K562 (cell line): ENCODE results near the gene NBR1. TPM values are rescaled to one million over a fixed set of nuclear protein-coding genes. Genes with fewer than 3 reads are reported as not detected.
A peak's percentile ranks its signal among the peaks of the same experiment; 100 is the strongest.

Experiments used
- ATAC-seq: fragments of 200-7000 bp; cut with Tn5 transposase; 3 replicates; pipeline ENCODE4 v1.9.1; 2020; ENCODE audit warnings: moderate library complexity
- BruUV-seq: library from RNA; stranded (reverse); fragments of 400-500 nt; replicated peaks from 2 replicates; lab custom pipeline; 2021; lab: Mats Ljungman, UMichigan
- CTCF ChIA-PET: fragments of 300-600 bp; formaldehyde crosslinking; extraction: SDS; loops from one replicate; lab custom pipeline; 2021; ENCODE audit warnings: low intra/inter-chr PET ratio; lab: Yijun Ruan, JAX
- POLR2A ChIA-PET: fragments of 300-600, 350-650 bp; sonication (Branson Sonifier 250); formaldehyde crosslinking; extraction: SDS; loops from one replicate; lab custom pipeline; 2021; ENCODE audit warnings: antibody characterized with exemption, inconsistent platforms; lab: Yijun Ruan, JAX
- DNase-seq, 4 experiments: peaks; one replicate each; pipeline versions ENCODE4 v3.0.0 to v3.0.0-alpha.2; 2011 to 2018; ENCODE audit warnings: low spot score in 3 of 4, mixed read lengths in 3 of 4; ENCODE audit errors: extremely low read depth in 1 of 4
- FAIRE-seq: peaks from 2 replicates; lab custom pipeline; 2011; peaks lifted over from hg19 to GRCh38; lab: Jason Lieb, UNC
- H2AFZ ChIP-seq: 2 replicates; pipeline ENCODE4 v1.6.0; 2011; ENCODE audit warnings: low read depth, low read length, control low read depth, inconsistent platforms
- H3K27ac ChIP-seq: fragments of 200-600 bp; 3 replicates; pipeline ENCODE4 v1.8.0; 2011; ENCODE audit warnings: low read depth, mild to moderate bottlenecking, control low read depth, inconsistent platforms, low read length, moderate library complexity, mixed read lengths; ENCODE audit errors: extremely low read depth
- H3K27me3 ChIP-seq, 2 experiments: fragments of 300-600 bp in 1 of 2; 2 replicates in 1 of 2; 3 replicates in 1 of 2; pipeline versions ENCODE4 v1.6.0 to v1.8.0; 2011; ENCODE audit warnings: inconsistent platforms in 2 of 2, low read length in 2 of 2, mild to moderate bottlenecking in 1 of 2, mixed read lengths in 1 of 2, moderate library complexity in 1 of 2; ENCODE audit not compliant: control insufficient read depth in 2 of 2, insufficient read depth in 2 of 2
- H3K36me3 ChIP-seq: fragments of 300-600 bp; 3 replicates; pipeline ENCODE4 v1.8.0; 2011; ENCODE audit warnings: mild to moderate bottlenecking, low read length, inconsistent platforms; ENCODE audit not compliant: control insufficient read depth, insufficient read depth
- H3K4me1 ChIP-seq, 2 experiments: fragments of 200-600 bp in 1 of 2; replicated peaks in 1 of 2; 2 replicates in 1 of 2; 3 replicates in 1 of 2; pipeline versions ENCODE4 v1.5.1 to v1.8.0; 2011; ENCODE audit warnings: inconsistent platforms in 2 of 2, low read length in 2 of 2, mild to moderate bottlenecking in 1 of 2, mixed read lengths in 1 of 2, moderate library complexity in 1 of 2; ENCODE audit not compliant: control insufficient read depth in 2 of 2, insufficient read depth in 2 of 2
- H3K4me2 ChIP-seq: 2 replicates; pipeline ENCODE4 v1.6.1; 2011; ENCODE audit warnings: low read length, control low read depth, inconsistent platforms, mixed read lengths; ENCODE audit not compliant: insufficient read depth
- H3K4me3 ChIP-seq: fragments of 200-600 bp; sonication (generic), shearing (Covaris generic); 2 replicates; pipeline ENCODE4 v1.5.1; 2016; ENCODE audit warnings: control low read depth, inconsistent platforms
- H3K79me2 ChIP-seq: fragments of 200-600 bp; 3 replicates; pipeline ENCODE4 v1.8.0; 2011; ENCODE audit warnings: low read length, inconsistent platforms; ENCODE audit not compliant: control insufficient read depth, insufficient read depth
- H3K9ac ChIP-seq, 2 experiments: 2 replicates each; pipeline versions ENCODE4 v1.6.0 to v1.6.1; 2011; ENCODE audit warnings: low read depth in 2 of 2, low read length in 2 of 2, control low read depth in 1 of 2, inconsistent platforms in 1 of 2, mild to moderate bottlenecking in 1 of 2, mixed read lengths in 1 of 2; ENCODE audit not compliant: insufficient read depth in 1 of 2
- H3K9me1 ChIP-seq: one replicate; pipeline ENCODE4 v1.6.0; 2011; ENCODE audit warnings: inconsistent platforms, mild to moderate bottlenecking, low read length, moderate library complexity; ENCODE audit not compliant: control insufficient read depth, insufficient read depth
- H3K9me3 ChIP-seq: replicated peaks from 2 replicates; pipeline ENCODE4 v1.5.1; 2011; ENCODE audit warnings: low read depth, low read length, inconsistent platforms; ENCODE audit not compliant: control insufficient read depth, insufficient read depth
- H4K20me1 ChIP-seq: replicated peaks from 2 replicates; pipeline ENCODE4 v1.6.1; 2011; ENCODE audit warnings: low read length, inconsistent platforms, mixed read lengths; ENCODE audit not compliant: control insufficient read depth, insufficient read depth
- BMI1 ChIP-seq: fragments of 150-350 bp; IDR thresholded peaks from 2 replicates; pipeline ENCODE4 v1.6.1; 2014; ENCODE audit warnings: low read length
- NFE2 ChIP-seq: IDR thresholded peaks from 2 replicates; pipeline ENCODE4 v1.6.1; 2014; ENCODE audit warnings: antibody characterized with exemption, low read depth
- WGBS: fragments of 100-300 bp; shearing (Covaris generic); methylation state at CpG from one replicate; pipeline ENCODE4 v1.1.6; 2016; ENCODE audit warnings: low coverage, mixed read lengths; ENCODE audit not compliant: insufficient coverage; ENCODE audit errors: missing lambda C conversion rate; 5-methylcytosine and 5-hydroxymethylcytosine counted together
- in situ Hi-C: fragments of 300-500 bp; cut with MboI; formaldehyde crosslinking; loops from 4 replicates; pipeline ENCODE4 v1.15.0; 2018; ENCODE audit warnings: inconsistent platforms, mixed read lengths
- intact Hi-C: fragments of 100-400 bp; cut with micrococcal nuclease; formaldehyde crosslinking; loops from 2 replicates; pipeline ENCODE4 v1.14.2; 2022
- polyA plus RNA-seq, 8 experiments: library from polyadenylated mRNA; depleted of rRNA in 4 of 8; stranded (reverse) in 5 of 8; unstranded in 3 of 8; fragments of >200 nt; fragmentation: Nextera tagmentation in 2 of 8; fragmentation: Illumina TruSeq in 1 of 8; extraction: Ambion mirVana in 2 of 8; extraction: Trizol in 1 of 8; gene quantifications; 2 replicates each; pipeline versions ENCODE4 v1.2.1 to v1.2.3, GENCODE V29; 2011 to 2014; ENCODE audit warnings: inconsistent platforms in 1 of 8, missing spikeins in 1 of 8
- total RNA-seq, 7 experiments: library from RNA; depleted of rRNA in 6 of 7; stranded (reverse); fragments of >200 nt in 6 of 7; fragmentation: Illumina TruSeq in 2 of 7; extraction: Trizol in 2 of 7; gene quantifications; 2 replicates each; pipeline versions ENCODE4 v1.2.1 to v1.2.3, GENCODE V29; 2011 to 2021; ENCODE audit warnings: low replicate concordance in 1 of 7
- TF ChIP-seq, protein P1 (sequence below): sonication (generic); formaldehyde crosslinking; IDR thresholded peaks from 2 replicates; pipeline ENCODE4 v1.8.0; 2022; ENCODE audit warnings: missing genetic modification reagents, mild to moderate bottlenecking, borderline replicate concordance
- TF ChIP-seq, protein P2 (sequence below): IDR thresholded peaks from 2 replicates; pipeline ENCODE4 v1.6.1; 2012; ENCODE audit warnings: low read depth, low read length, improper control_type of control experiment, borderline replicate concordance
- TF ChIP-seq, protein P3 (sequence below), 2 experiments: fragments of 450-650 bp; formaldehyde crosslinking in 1 of 2; IDR thresholded peaks; 2 replicates each; pipeline versions ENCODE4 v1.4.0 to v1.6.1; 2014 to 2020; ENCODE audit warnings: mild to moderate bottlenecking in 2 of 2, borderline replicate concordance in 1 of 2, low read depth in 1 of 2

The NBR1 gene
- total and polyA plus RNA-seq, 9 of the 15 experiments (the other 6 are each of a cell fraction or from before 2014, with no cell fraction given): 4.2 to 70.1 (median 39.9) TPM

GRCh38 chr17:43170140-43170765, 761 bp upstream of the NBR1 start:
- peak overlapping the region; percentile 89 to 91 for H3K9ac ChIP-seq
- H3K79me2 ChIP-seq: peaks cover 48% of the 10 kb centered on the region
- H2AFZ ChIP-seq: peak overlapping the region; percentile 95
- peaks cover 3 to 8% of the 10 kb centered on the region in 2 experiments; a peak in 3 of 5 replicates for H3K4me1 ChIP-seq
- peak overlapping the region; percentile 84 for H3K4me3 ChIP-seq
- no peaks in the 10 kb centered on the region for H3K9me3 ChIP-seq
- no peaks in the 10 kb centered on the region for H3K36me3 ChIP-seq
- POLR2A ChIA-PET: interaction anchor here (0.6 to 2.0 kb wide), 11 partner anchors 10 to 173 kb away, joined by 3 to 28 read pairs (median 5); partner anchors contain the start of genes BRCA1 and RPL27
- intact Hi-C loops: no loop called here
- WGBS: 2% methylated on average over 27 of the region's 27 CpGs
- H3K27ac ChIP-seq: peak overlapping the region; percentile 92
- peak overlapping the region; percentile 89 for H3K4me2 ChIP-seq
- FAIRE-seq: peak; percentile 99
- no peaks in the 10 kb centered on the region for H3K27me3 ChIP-seq
- BruUV-seq: TSS peak; percentile 60
- DNase-seq: peak; percentile 91 to 97 (median 94)
- no peaks in the 10 kb centered on the region for H3K9me1 ChIP-seq
- peak; percentile 90 for ATAC-seq
- H4K20me1 ChIP-seq: no peaks in the 10 kb centered on the region
- CTCF ChIA-PET: no interaction called here
- in situ Hi-C loops: no loop called here
- TF ChIP-seq, protein P1, sequence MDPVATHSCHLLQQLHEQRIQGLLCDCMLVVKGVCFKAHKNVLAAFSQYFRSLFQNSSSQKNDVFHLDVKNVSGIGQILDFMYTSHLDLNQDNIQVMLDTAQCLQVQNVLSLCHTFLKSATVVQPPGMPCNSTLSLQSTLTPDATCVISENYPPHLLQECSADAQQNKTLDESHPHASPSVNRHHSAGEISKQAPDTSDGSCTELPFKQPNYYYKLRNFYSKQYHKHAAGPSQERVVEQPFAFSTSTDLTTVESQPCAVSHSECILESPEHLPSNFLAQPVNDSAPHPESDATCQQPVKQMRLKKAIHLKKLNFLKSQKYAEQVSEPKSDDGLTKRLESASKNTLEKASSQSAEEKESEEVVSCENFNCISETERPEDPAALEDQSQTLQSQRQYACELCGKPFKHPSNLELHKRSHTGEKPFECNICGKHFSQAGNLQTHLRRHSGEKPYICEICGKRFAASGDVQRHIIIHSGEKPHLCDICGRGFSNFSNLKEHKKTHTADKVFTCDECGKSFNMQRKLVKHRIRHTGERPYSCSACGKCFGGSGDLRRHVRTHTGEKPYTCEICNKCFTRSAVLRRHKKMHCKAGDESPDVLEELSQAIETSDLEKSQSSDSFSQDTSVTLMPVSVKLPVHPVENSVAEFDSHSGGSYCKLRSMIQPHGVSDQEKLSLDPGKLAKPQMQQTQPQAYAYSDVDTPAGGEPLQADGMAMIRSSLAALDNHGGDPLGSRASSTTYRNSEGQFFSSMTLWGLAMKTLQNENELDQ: no peak
- TF ChIP-seq, protein P2, sequence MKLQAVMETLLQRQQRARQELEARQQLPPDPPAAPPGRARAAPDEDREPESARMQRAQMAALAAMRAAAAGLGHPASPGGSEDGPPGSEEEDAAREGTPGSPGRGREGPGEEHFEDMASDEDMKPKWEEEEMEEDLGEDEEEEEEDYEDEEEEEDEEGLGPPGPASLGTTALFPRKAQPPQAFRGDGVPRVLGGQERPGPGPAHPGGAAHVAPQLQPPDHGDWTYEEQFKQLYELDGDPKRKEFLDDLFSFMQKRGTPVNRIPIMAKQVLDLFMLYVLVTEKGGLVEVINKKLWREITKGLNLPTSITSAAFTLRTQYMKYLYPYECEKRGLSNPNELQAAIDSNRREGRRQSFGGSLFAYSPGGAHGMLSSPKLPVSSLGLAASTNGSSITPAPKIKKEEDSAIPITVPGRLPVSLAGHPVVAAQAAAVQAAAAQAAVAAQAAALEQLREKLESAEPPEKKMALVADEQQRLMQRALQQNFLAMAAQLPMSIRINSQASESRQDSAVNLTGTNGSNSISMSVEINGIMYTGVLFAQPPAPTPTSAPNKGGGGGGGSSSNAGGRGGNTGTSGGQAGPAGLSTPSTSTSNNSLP: 0 out of 2 replicates have a peak, but pooled peaks have one; percentile 37
- TF ChIP-seq NFE2 (no peak), BMI1 (peak; percentile 87)
- TF ChIP-seq, protein P3, sequence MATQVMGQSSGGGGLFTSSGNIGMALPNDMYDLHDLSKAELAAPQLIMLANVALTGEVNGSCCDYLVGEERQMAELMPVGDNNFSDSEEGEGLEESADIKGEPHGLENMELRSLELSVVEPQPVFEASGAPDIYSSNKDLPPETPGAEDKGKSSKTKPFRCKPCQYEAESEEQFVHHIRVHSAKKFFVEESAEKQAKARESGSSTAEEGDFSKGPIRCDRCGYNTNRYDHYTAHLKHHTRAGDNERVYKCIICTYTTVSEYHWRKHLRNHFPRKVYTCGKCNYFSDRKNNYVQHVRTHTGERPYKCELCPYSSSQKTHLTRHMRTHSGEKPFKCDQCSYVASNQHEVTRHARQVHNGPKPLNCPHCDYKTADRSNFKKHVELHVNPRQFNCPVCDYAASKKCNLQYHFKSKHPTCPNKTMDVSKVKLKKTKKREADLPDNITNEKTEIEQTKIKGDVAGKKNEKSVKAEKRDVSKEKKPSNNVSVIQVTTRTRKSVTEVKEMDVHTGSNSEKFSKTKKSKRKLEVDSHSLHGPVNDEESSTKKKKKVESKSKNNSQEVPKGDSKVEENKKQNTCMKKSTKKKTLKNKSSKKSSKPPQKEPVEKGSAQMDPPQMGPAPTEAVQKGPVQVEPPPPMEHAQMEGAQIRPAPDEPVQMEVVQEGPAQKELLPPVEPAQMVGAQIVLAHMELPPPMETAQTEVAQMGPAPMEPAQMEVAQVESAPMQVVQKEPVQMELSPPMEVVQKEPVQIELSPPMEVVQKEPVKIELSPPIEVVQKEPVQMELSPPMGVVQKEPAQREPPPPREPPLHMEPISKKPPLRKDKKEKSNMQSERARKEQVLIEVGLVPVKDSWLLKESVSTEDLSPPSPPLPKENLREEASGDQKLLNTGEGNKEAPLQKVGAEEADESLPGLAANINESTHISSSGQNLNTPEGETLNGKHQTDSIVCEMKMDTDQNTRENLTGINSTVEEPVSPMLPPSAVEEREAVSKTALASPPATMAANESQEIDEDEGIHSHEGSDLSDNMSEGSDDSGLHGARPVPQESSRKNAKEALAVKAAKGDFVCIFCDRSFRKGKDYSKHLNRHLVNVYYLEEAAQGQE (IDR thresholded peaks at IDR 0.05; ENCODE audit: borderline replicate concordance): no peak
- TF ChIP-seq, protein P3 (CRISPR knock-in tag; IDR thresholded peaks at IDR 0.05; ENCODE audit: low read depth): no peak
